GM23338 (cell line): ENCODE measurements around the gene VPS4A.

Source experiments
- CREB1 ChIP-seq: fragments of 250-450 bp; sonication (Bioruptor Pico); IDR thresholded peaks from 2 replicates; pipeline ENCODE4 v1.5.0; 2020; ENCODE audit warnings: low read depth, mild to moderate bottlenecking, moderate library complexity
- ETS1 ChIP-seq: IDR thresholded peaks from 2 replicates; pipeline ENCODE4 v1.6.1; 2016; ENCODE audit warnings: antibody characterized with exemption
- EZH2 ChIP-seq: fragments of 200-600 bp; sonication (generic); IDR thresholded peaks from one replicate; pipeline ENCODE4 v1.8.0; 2017; ENCODE audit warnings: antibody characterized with exemption, mild to moderate bottlenecking, low read depth; ENCODE audit not compliant: unreplicated experiment
- EZH2phosphoT487 ChIP-seq: fragments of 200-600 bp; sonication (generic); IDR thresholded peaks from one replicate; pipeline ENCODE4 v1.8.1; 2018; ENCODE audit warnings: antibody characterized with exemption; ENCODE audit not compliant: unreplicated experiment
- JUNB ChIP-seq: IDR thresholded peaks from one replicate; pipeline ENCODE4 v1.6.1; 2016; ENCODE audit warnings: antibody characterized with exemption; ENCODE audit not compliant: unreplicated experiment
- NANOG ChIP-seq: IDR thresholded peaks from 2 replicates; pipeline ENCODE4 v1.6.1; 2016; ENCODE audit warnings: antibody characterized with exemption, borderline replicate concordance
- POLR2AphosphoS5 ChIP-seq: IDR thresholded peaks from 2 replicates; pipeline ENCODE4 v1.6.1; 2016; ENCODE audit warnings: antibody characterized with exemption, low read depth
- REST ChIP-seq: IDR thresholded peaks from one replicate; pipeline ENCODE4 v1.6.1; 2018; ENCODE audit warnings: antibody characterized with exemption; ENCODE audit not compliant: unreplicated experiment
- STAT1 ChIP-seq: IDR thresholded peaks from one replicate; pipeline ENCODE4 v1.6.1; 2016; ENCODE audit warnings: antibody characterized with exemption; ENCODE audit not compliant: unreplicated experiment
- ZNF114 ChIP-seq: fragments of 250-450 bp; sonication (Bioruptor Pico); IDR thresholded peaks from 2 replicates; pipeline ENCODE4 v1.5.0; 2020; ENCODE audit warnings: mild to moderate bottlenecking, moderate library complexity
- ZNF331 ChIP-seq: fragments of 250-450 bp; sonication (Bioruptor Pico); IDR thresholded peaks from 2 replicates; pipeline ENCODE4 v1.5.0; 2020; ENCODE audit warnings: low read depth, mild to moderate bottlenecking, moderate library complexity
- TF ChIP-seq, protein P1 (sequence below), 2 experiments: fragments of 200-600 bp in 1 of 2; sonication (generic) in 1 of 2; conservative IDR thresholded peaks; 2 replicates each; pipeline versions ENCODE4 v1.5.1 to v1.6.1; 2016 to 2017; ENCODE audit warnings: antibody characterized with exemption in 2 of 2, low read depth in 2 of 2, mild to moderate bottlenecking in 2 of 2, moderate library complexity in 1 of 2
- TF ChIP-seq, protein P2 (sequence below): fragments of 250-450 bp; sonication (Bioruptor Pico); IDR thresholded peaks from 2 replicates; pipeline ENCODE4 v1.5.0; 2020; ENCODE audit warnings: mild to moderate bottlenecking, moderate library complexity

GRCh38 chr16:69366431-69366830, 55.3 kb downstream of the VPS4A start:
- TF ChIP-seq, protein P1, sequence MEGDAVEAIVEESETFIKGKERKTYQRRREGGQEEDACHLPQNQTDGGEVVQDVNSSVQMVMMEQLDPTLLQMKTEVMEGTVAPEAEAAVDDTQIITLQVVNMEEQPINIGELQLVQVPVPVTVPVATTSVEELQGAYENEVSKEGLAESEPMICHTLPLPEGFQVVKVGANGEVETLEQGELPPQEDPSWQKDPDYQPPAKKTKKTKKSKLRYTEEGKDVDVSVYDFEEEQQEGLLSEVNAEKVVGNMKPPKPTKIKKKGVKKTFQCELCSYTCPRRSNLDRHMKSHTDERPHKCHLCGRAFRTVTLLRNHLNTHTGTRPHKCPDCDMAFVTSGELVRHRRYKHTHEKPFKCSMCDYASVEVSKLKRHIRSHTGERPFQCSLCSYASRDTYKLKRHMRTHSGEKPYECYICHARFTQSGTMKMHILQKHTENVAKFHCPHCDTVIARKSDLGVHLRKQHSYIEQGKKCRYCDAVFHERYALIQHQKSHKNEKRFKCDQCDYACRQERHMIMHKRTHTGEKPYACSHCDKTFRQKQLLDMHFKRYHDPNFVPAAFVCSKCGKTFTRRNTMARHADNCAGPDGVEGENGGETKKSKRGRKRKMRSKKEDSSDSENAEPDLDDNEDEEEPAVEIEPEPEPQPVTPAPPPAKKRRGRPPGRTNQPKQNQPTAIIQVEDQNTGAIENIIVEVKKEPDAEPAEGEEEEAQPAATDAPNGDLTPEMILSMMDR (conservative IDR thresholded peaks at IDR 0.05; ENCODE audit: low read depth in 2 of 2): no peak
- TF ChIP-seq EZH2phosphoT487: no peak
- no peak for TF ChIP-seq EZH2
- no peak for TF ChIP-seq JUNB
- no peak for TF ChIP-seq CREB1
- TF ChIP-seq POLR2AphosphoS5: no peak
- TF ChIP-seq REST: no peak
- TF ChIP-seq ZNF331: no peak
- no peak for TF ChIP-seq ZNF114 (CRISPR knock-in tag)
- no peak for TF ChIP-seq ETS1
- no peak for TF ChIP-seq STAT1
- TF ChIP-seq, protein P2, sequence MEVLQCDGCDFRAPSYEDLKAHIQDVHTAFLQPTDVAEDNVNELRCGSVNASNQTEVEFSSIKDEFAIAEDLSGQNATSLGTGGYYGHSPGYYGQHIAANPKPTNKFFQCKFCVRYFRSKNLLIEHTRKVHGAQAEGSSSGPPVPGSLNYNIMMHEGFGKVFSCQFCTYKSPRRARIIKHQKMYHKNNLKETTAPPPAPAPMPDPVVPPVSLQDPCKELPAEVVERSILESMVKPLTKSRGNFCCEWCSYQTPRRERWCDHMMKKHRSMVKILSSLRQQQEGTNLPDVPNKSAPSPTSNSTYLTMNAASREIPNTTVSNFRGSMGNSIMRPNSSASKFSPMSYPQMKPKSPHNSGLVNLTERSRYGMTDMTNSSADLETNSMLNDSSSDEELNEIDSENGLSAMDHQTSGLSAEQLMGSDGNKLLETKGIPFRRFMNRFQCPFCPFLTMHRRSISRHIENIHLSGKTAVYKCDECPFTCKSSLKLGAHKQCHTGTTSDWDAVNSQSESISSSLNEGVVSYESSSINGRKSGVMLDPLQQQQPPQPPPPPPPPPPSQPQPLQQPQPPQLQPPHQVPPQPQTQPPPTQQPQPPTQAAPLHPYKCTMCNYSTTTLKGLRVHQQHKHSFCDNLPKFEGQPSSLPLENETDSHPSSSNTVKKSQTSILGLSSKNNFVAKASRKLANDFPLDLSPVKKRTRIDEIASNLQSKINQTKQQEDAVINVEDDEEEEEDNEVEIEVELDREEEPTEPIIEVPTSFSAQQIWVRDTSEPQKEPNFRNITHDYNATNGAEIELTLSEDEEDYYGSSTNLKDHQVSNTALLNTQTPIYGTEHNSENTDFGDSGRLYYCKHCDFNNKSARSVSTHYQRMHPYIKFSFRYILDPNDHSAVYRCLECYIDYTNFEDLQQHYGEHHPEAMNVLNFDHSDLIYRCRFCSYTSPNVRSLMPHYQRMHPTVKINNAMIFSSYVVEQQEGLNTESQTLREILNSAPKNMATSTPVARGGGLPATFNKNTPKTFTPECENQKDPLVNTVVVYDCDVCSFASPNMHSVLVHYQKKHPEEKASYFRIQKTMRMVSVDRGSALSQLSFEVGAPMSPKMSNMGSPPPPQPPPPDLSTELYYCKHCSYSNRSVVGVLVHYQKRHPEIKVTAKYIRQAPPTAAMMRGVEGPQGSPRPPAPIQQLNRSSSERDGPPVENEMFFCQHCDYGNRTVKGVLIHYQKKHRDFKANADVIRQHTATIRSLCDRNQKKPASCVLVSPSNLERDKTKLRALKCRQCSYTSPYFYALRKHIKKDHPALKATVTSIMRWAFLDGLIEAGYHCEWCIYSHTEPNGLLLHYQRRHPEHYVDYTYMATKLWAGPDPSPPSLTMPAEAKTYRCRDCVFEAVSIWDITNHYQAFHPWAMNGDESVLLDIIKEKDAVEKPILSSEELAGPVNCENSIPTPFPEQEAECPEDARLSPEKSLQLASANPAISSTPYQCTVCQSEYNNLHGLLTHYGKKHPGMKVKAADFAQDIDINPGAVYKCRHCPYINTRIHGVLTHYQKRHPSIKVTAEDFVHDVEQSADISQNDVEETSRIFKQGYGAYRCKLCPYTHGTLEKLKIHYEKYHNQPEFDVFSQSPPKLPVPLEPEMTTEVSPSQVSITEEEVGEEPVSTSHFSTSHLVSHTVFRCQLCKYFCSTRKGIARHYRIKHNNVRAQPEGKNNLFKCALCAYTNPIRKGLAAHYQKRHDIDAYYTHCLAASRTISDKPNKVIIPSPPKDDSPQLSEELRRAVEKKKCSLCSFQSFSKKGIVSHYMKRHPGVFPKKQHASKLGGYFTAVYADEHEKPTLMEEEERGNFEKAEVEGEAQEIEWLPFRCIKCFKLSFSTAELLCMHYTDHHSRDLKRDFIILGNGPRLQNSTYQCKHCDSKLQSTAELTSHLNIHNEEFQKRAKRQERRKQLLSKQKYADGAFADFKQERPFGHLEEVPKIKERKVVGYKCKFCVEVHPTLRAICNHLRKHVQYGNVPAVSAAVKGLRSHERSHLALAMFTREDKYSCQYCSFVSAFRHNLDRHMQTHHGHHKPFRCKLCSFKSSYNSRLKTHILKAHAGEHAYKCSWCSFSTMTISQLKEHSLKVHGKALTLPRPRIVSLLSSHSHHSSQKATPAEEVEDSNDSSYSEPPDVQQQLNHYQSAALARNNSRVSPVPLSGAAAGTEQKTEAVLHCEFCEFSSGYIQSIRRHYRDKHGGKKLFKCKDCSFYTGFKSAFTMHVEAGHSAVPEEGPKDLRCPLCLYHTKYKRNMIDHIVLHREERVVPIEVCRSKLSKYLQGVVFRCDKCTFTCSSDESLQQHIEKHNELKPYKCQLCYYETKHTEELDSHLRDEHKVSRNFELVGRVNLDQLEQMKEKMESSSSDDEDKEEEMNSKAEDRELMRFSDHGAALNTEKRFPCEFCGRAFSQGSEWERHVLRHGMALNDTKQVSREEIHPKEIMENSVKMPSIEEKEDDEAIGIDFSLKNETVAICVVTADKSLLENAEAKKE: no peak
- TF ChIP-seq NANOG: no peak
